ENCODE results near the gene ARPP21. TPM values are rescaled to one million over a fixed set of nuclear protein-coding genes. Genes with fewer than 3 reads are reported as not detected.

ARPP21 gene
- total RNA-seq, 2 donors from 2014 or later, result not detected

DNA sequence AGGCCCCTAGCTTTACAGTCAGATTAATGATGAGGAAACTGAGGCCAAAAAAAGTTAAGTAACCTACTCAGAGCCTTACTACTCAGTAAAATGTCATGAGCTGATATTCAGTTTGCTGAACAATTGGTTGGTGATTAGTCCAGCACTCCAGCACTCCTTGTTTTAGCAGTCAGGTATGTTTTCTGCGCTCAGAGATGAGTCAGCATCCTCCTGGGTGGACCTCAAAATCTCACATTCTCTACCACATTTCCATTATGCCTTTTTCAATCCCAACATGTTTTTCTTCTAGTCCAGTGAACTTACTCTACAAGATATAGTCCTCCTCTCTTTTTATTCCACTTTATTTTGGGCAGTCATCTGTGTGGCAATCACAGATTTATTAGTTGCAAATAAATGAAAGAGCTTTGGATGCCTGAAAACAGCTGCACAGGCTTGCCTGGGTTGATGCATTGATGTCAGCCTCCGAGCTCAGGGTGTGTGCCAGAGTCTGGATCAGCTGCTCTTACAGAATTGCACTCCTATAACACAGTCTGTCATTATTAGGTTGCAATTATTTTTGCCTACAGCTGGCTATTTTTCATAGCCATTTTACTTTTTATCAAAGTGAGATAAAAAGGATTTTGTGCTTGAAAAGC is 133.2 kb downstream of the ARPP21 start:
- ATAC-seq (no peak), DNase-seq (no peak)
- Mint-ChIP-seq H3K27me3 (no peaks in the 10 kb centered on the region), H3K36me3 (ENCODE audit: low read depth) (no peaks in the 10 kb centered on the region), H3K4me3 (no peak overlapping the region), H3K4me1 (no peaks in the 10 kb centered on the region), H3K27ac (no peak overlapping the region)
- H3K9me3 ChIP-seq (ENCODE audit: control insufficient read depth, low read length, poor library complexity, severe bottlenecking), result no peaks in the 10 kb centered on the region

DNA sequence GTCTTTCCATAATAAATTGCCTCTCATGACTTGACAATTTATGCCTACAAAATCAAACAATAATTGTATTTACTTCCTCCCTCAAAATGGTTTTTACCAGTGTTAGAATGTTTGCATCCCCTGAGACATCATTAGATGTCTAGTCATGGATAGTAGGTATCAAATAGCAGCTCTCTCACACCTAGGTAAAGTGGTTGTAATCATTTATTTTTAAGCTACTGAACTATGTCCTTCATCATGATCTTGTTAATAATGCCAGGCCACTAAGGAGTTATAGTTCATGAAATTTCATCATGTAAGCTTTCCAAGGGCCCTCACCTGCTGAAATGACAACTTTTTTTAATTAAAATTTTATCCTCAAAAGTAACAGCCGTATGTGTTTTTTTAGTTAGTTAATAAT is 134.1 kb downstream of the ARPP21 start:
- no peaks in the 10 kb centered on the region for H3K9me3 ChIP-seq (ENCODE audit: control insufficient read depth, low read length, poor library complexity, severe bottlenecking)
- Mint-ChIP-seq H3K36me3 (ENCODE audit: low read depth) (no peaks in the 10 kb centered on the region), H3K4me3 (no peak overlapping the region), H3K27me3 (no peaks in the 10 kb centered on the region), H3K27ac (no peak overlapping the region), H3K4me1 (no peaks in the 10 kb centered on the region)
- no peak for DNase-seq
- no peak for ATAC-seq

DNA sequence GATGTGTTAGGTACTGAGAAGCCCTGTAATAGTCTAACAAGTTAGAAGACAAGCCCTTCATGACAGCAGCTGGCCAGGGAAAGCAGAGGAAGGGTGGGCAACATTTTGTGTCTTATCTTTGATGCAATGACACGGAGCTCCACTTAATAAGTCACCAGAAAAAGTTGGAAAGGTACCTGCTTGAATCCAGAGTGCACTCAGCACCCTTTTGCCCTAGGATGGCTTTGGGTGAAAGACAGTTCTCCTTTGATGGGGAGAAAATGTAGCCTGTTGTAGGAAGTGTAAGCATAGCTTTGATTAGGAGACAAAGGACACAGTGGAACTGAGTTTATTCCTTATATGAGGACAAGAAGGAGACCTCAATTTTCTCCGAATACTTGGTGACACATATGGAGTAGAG is 137.0 kb downstream of the ARPP21 start:
- ATAC-seq (no peak), DNase-seq (no peak)
- Mint-ChIP-seq H3K27me3 (no peaks in the 10 kb centered on the region), H3K4me1 (no peaks in the 10 kb centered on the region), H3K36me3 (ENCODE audit: low read depth) (no peaks in the 10 kb centered on the region), H3K27ac (no peak overlapping the region), H3K4me3 (no peak overlapping the region)
- H3K9me3 ChIP-seq (ENCODE audit: control insufficient read depth, low read length, poor library complexity, severe bottlenecking), result no peaks in the 10 kb centered on the region

DNA sequence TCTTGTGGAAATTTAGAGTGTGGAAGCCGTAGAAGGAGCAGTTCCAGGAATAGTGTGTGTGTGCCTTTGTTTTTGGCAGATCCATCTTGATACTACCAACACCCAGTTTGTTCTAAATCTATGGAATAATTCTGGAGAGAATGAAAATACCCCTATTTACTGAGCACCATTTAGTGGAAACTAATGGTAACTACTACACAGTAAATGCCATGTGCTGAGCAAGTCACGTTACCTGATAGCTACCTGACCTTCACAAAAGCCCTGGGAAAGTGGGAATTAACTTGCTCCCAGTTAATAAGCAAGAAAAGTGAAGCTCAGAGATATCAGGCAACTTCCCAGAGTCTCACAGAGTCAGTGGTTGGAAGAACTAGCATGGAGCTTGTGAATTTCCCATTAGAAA is 137.7 kb downstream of the ARPP21 start:
- H3K27ac Mint-ChIP-seq, result no peak overlapping the region

GRCh38 chr3:35777563-35778554 is 138.5 kb downstream of the ARPP21 start:
- Mint-ChIP-seq H3K36me3 (ENCODE audit: low read depth) (no peaks in the 10 kb centered on the region), H3K27ac (no peak overlapping the region), H3K4me1 (no peaks in the 10 kb centered on the region), H3K4me3 (no peak overlapping the region), H3K27me3 (no peaks in the 10 kb centered on the region)
- ATAC-seq, result no peak
- H3K9me3 ChIP-seq (ENCODE audit: control insufficient read depth, low read length, poor library complexity, severe bottlenecking), result no peaks in the 10 kb centered on the region
- DNase-seq, result no peak

More for the DNA sequence above, 137.7 kb downstream of the ARPP21 start:
- ATAC-seq (no peak), DNase-seq (no peak)
- H3K36me3 Mint-ChIP-seq (ENCODE audit: low read depth), result no peaks in the 10 kb centered on the region
- no peaks in the 10 kb centered on the region for H3K27me3 Mint-ChIP-seq
- H3K4me1 Mint-ChIP-seq, result no peaks in the 10 kb centered on the region
- no peaks in the 10 kb centered on the region for H3K9me3 ChIP-seq (ENCODE audit: control insufficient read depth, low read length, poor library complexity, severe bottlenecking)
- no peak overlapping the region for H3K4me3 Mint-ChIP-seq

- no peak for DNase-seq
- H3K9me3 ChIP-seq (ENCODE audit: control insufficient read depth, low read length, poor library complexity, severe bottlenecking), result no peaks in the 10 kb centered on the region
- Mint-ChIP-seq H3K36me3 (ENCODE audit: low read depth) (no peaks in the 10 kb centered on the region), H3K4me3 (no peak overlapping the region), H3K27me3 (no peaks in the 10 kb centered on the region), H3K27ac (no peak overlapping the region), H3K4me1 (no peaks in the 10 kb centered on the region)
- no peak for ATAC-seq
Observed at GRCh38 chr3:35779611-35780010, 140.3 kb downstream of the ARPP21 start.

DNA sequence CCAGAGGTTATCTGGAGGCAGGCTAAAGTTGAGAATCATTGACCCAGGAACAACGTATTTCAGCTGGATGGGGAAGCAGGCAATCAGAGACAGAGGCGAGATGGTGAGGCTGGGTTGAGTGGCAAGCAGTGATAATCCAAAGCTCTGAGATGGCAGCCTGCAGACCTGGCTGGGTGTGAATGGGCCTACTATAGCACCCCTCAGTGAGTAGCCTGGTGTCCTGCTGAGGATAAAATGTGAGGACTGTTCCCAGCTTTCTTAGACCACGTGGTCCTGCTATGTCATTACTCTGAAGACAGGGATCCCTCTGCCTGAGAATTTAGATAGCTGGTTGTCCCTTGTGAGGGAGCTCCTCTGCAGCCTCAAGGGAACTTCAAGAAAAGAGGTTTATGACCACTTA is 141.5 kb downstream of the ARPP21 start:
- DNase-seq (no peak), ATAC-seq (no peak)
- H3K4me3 Mint-ChIP-seq, result no peak overlapping the region
- no peaks in the 10 kb centered on the region for H3K9me3 ChIP-seq (ENCODE audit: control insufficient read depth, low read length, poor library complexity, severe bottlenecking)
- H3K4me1 Mint-ChIP-seq, result no peaks in the 10 kb centered on the region
- H3K27ac Mint-ChIP-seq, result no peak overlapping the region
- H3K27me3 Mint-ChIP-seq, result no peaks in the 10 kb centered on the region
- H3K36me3 Mint-ChIP-seq (ENCODE audit: low read depth), result no peaks in the 10 kb centered on the region

DNA sequence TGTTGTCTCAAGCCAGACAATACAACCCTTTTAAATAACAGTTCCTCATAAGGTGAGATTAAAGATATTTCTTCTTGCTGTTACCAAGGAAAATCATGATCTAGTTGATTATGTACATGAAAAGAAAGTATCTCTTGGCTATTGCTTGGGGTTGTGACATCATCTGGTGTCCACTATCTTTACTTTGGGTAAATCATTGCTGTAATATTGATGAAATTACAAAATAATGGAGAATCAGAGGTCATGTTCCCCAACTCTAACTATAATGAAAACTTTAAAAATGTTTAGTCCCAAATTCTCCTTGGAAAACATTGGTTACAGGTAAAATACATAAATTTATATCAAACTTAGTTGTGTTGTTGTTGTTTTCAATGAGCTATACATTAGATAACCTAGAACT is 142.2 kb downstream of the ARPP21 start:
- ATAC-seq (no peak), DNase-seq (no peak)
- H3K9me3 ChIP-seq (ENCODE audit: control insufficient read depth, low read length, poor library complexity, severe bottlenecking), result no peaks in the 10 kb centered on the region
- H3K27ac Mint-ChIP-seq, result no peak overlapping the region
- H3K36me3 Mint-ChIP-seq (ENCODE audit: low read depth), result no peaks in the 10 kb centered on the region
- H3K27me3 Mint-ChIP-seq, result no peaks in the 10 kb centered on the region
- no peaks in the 10 kb centered on the region for H3K4me1 Mint-ChIP-seq
- no peak overlapping the region for H3K4me3 Mint-ChIP-seq

- Mint-ChIP-seq H3K36me3 (ENCODE audit: low read depth) (no peaks in the 10 kb centered on the region), H3K27ac (no peak overlapping the region), H3K4me1 (no peaks in the 10 kb centered on the region), H3K27me3 (no peaks in the 10 kb centered on the region), H3K4me3 (no peak overlapping the region)
- ATAC-seq, result no peak
- no peaks in the 10 kb centered on the region for H3K9me3 ChIP-seq (ENCODE audit: control insufficient read depth, low read length, poor library complexity, severe bottlenecking)
- no peak for DNase-seq
Observed at GRCh38 chr3:35782355-35782754, 143.0 kb downstream of the ARPP21 start.

- Mint-ChIP-seq H3K4me3 (no peak overlapping the region), H3K4me1 (no peaks in the 10 kb centered on the region)
Observed at GRCh38 chr3:35784169-35784568, 144.8 kb downstream of the ARPP21 start.

GRCh38 chr3:35785234-35785888 is 146.0 kb downstream of the ARPP21 start:
- ATAC-seq (no peak), DNase-seq (no peak)
- Mint-ChIP-seq H3K36me3 (ENCODE audit: low read depth) (no peaks in the 10 kb centered on the region), H3K27ac (no peak overlapping the region), H3K27me3 (no peaks in the 10 kb centered on the region), H3K4me3 (no peak overlapping the region), H3K4me1 (no peaks in the 10 kb centered on the region)
- H3K9me3 ChIP-seq (ENCODE audit: control insufficient read depth, low read length, poor library complexity, severe bottlenecking), result no peaks in the 10 kb centered on the region

More at GRCh38 chr3:35784169-35784568, 144.8 kb downstream of the ARPP21 start:
- H3K27me3 Mint-ChIP-seq, result no peaks in the 10 kb centered on the region
- no peak overlapping the region for H3K27ac Mint-ChIP-seq
- no peak for ATAC-seq
- no peaks in the 10 kb centered on the region for H3K36me3 Mint-ChIP-seq (ENCODE audit: low read depth)
- H3K9me3 ChIP-seq (ENCODE audit: control insufficient read depth, low read length, poor library complexity, severe bottlenecking), result no peaks in the 10 kb centered on the region
- DNase-seq, result no peak

GRCh38 chr3:35787936-35788335 is 148.6 kb downstream of the ARPP21 start:
- H3K9me3 ChIP-seq (ENCODE audit: control insufficient read depth, low read length, poor library complexity, severe bottlenecking), result no peaks in the 10 kb centered on the region
- H3K4me1 Mint-ChIP-seq, result no peaks in the 10 kb centered on the region
- ATAC-seq, result no peak
- no peak overlapping the region for H3K27ac Mint-ChIP-seq
- H3K4me3 Mint-ChIP-seq, result no peak overlapping the region
- H3K36me3 Mint-ChIP-seq (ENCODE audit: low read depth), result no peaks in the 10 kb centered on the region
- H3K27me3 Mint-ChIP-seq, result no peaks in the 10 kb centered on the region
- DNase-seq, result no peak

- no peaks in the 10 kb centered on the region for H3K27me3 Mint-ChIP-seq
- H3K36me3 Mint-ChIP-seq (ENCODE audit: low read depth), result no peaks in the 10 kb centered on the region
- ATAC-seq, result no peak
- H3K4me1 Mint-ChIP-seq, result no peaks in the 10 kb centered on the region
- no peak overlapping the region for H3K4me3 Mint-ChIP-seq
- H3K27ac Mint-ChIP-seq, result no peak overlapping the region
- H3K9me3 ChIP-seq (ENCODE audit: control insufficient read depth, low read length, poor library complexity, severe bottlenecking), result no peaks in the 10 kb centered on the region
- DNase-seq, result no peak
Observed at GRCh38 chr3:35789042-35789831, 149.9 kb downstream of the ARPP21 start.

Data from T-helper 17 cell (primary cell).